Activated naive CD8-positive, alpha-beta T cell (primary cell): ENCODE measurements around the gene SLC38A8.

Source experiments
- H3K27ac Mint-ChIP-seq: one replicate; pipeline ENCODE4 v1.8.0; 2021; ENCODE audit warnings: mixed read lengths
- H3K27me3 Mint-ChIP-seq: one replicate; pipeline ENCODE4 v1.8.0; 2021; ENCODE audit warnings: mixed read lengths
- H3K36me3 Mint-ChIP-seq: one replicate; pipeline ENCODE4 v1.8.0; 2021; ENCODE audit warnings: mixed read lengths
- H3K4me1 Mint-ChIP-seq: one replicate; pipeline ENCODE4 v1.8.0; 2021; ENCODE audit warnings: low read depth, mixed read lengths
- H3K4me3 Mint-ChIP-seq: one replicate; pipeline ENCODE4 v1.8.0; 2021; ENCODE audit warnings: mild to moderate bottlenecking, mixed read lengths
- H3K9me3 Mint-ChIP-seq: one replicate; pipeline ENCODE4 v1.8.0; 2021; ENCODE audit warnings: low read depth, mixed read lengths

SLC38A8 gene

GRCh38 chr16:84047626-84048025 lies 5.0 kb upstream of the SLC38A8 start:
- H3K9me3 Mint-ChIP-seq: no peaks in the 10 kb centered on the region
- no peaks in the 10 kb centered on the region for H3K36me3 Mint-ChIP-seq
- no peak overlapping the region for H3K4me3 Mint-ChIP-seq
- H3K4me1 Mint-ChIP-seq: no peaks in the 10 kb centered on the region
- no peak overlapping the region for H3K27ac Mint-ChIP-seq
- H3K27me3 Mint-ChIP-seq: peaks cover 6% of the 10 kb centered on the region

DNA sequence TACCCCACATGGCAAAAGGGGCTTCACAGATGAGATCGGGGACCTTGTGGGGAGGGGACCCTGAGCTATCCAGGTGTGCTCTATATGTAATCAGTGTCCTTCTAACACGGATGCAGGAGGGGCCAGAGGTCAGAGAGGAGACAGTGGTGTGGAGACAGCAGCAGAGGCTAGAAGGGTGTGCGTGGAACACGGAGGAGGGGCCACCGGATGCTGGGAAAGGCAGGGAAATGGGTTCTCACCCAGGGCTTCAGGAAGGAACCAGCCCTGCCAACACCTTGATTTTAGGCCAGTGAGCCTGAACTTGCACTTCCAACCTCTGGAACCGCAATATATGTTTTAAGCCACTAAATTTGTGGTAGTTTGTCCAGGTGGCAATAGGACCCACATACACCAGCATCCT lies 4.6 kb upstream of the SLC38A8 start:
- Mint-ChIP-seq H3K27ac (peak overlapping the region; percentile 16), H3K9me3 (no peaks in the 10 kb centered on the region), H3K4me3 (no peak overlapping the region), H3K36me3 (no peaks in the 10 kb centered on the region), H3K4me1 (no peaks in the 10 kb centered on the region), H3K27me3 (peaks cover 6% of the 10 kb centered on the region)

GRCh38 chr16:84045818-84046470 lies 3.3 kb upstream of the SLC38A8 start:
- no peak overlapping the region for H3K27ac Mint-ChIP-seq
- no peaks in the 10 kb centered on the region for H3K9me3 Mint-ChIP-seq
- no peaks in the 10 kb centered on the region for H3K4me1 Mint-ChIP-seq
- peaks cover 6% of the 10 kb centered on the region for H3K27me3 Mint-ChIP-seq
- H3K4me3 Mint-ChIP-seq: no peak overlapping the region
- H3K36me3 Mint-ChIP-seq: no peaks in the 10 kb centered on the region

DNA sequence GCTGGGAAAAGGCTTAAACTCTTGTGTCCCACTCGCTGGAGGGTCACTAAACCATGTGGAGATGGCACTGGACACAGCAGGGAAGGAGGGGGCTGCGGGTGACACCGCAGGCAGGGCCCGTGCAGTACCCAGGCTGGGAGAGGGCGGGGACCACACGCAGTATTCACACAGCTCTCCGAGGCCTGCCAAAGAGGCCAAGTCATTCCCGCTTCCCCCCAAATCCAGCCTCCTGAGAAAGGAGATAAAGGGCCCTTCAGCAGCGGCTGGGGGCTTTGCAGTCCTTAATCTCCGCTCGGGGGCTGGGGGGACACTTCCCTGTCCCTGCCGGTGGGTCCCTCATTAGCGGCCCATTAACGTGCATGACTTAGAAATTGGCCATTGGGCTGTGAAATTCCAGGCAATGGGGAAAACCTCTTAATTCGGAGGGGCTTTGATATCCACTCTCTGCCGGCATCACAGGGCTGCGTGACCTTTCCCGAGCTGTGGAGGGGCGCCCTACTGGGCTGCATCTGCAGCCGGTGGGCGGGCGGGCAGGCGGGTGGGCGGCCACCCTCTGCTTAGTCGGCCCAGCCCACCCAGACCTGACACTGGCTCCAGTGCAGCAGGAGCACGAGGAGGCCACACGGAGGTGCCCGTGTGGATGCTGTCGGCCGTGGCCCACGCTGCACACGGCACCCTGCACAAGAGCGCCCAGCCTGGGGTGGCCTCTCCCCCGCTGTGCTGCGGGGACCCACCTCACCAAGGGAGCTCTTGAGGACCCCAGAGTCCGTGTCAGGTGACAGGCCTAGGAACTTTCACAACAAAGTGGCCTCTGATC lies 2.6 kb upstream of the SLC38A8 start:
- no peaks in the 10 kb centered on the region for H3K9me3 Mint-ChIP-seq
- no peaks in the 10 kb centered on the region for H3K4me1 Mint-ChIP-seq
- no peak overlapping the region for H3K4me3 Mint-ChIP-seq
- H3K27me3 Mint-ChIP-seq: peaks cover 6% of the 10 kb centered on the region
- no peak overlapping the region for H3K27ac Mint-ChIP-seq
- H3K36me3 Mint-ChIP-seq: no peaks in the 10 kb centered on the region

GRCh38 chr16:84044118-84044488 lies 1.5 kb upstream of the SLC38A8 start:
- H3K36me3 Mint-ChIP-seq: no peaks in the 10 kb centered on the region
- H3K4me3 Mint-ChIP-seq: no peak overlapping the region
- H3K9me3 Mint-ChIP-seq: no peaks in the 10 kb centered on the region
- no peaks in the 10 kb centered on the region for H3K4me1 Mint-ChIP-seq
- peaks cover 9% of the 10 kb centered on the region for H3K27me3 Mint-ChIP-seq
- H3K27ac Mint-ChIP-seq: no peak overlapping the region

DNA sequence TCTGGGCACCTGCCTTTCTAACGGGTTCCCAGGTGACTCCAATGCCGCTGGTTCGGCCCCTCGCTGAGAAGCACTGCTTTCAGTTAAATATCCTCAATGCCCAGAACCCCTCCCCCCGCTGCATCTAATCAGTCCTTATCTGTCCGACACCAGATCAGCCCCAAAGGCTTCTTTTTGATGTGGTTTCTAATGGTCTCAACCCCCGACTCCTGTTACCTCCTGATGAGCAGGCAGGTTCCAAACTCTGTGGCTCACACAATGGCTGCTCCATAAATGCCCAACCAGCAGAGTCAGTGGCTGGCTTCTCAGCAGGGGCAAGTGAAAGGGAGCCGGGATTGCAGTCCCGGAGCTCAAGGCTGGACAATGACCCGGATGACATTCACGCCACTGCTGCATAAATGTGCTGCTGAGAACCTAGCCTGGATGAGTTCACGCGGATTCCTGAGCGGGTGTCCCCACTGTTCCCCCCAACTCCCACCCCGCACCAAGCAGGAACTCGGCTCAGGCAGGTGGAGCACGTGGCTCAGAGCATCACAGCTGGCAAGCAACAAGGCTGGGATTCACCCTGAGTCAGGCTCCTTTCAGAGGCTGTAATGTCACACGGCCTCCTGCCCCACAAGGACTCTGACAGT lies 1.0 kb upstream of the SLC38A8 start:
- H3K27me3 Mint-ChIP-seq: peaks cover 9% of the 10 kb centered on the region
- no peaks in the 10 kb centered on the region for H3K36me3 Mint-ChIP-seq
- no peaks in the 10 kb centered on the region for H3K4me1 Mint-ChIP-seq
- no peak overlapping the region for H3K27ac Mint-ChIP-seq
- no peak overlapping the region for H3K4me3 Mint-ChIP-seq
- H3K9me3 Mint-ChIP-seq: no peaks in the 10 kb centered on the region

DNA sequence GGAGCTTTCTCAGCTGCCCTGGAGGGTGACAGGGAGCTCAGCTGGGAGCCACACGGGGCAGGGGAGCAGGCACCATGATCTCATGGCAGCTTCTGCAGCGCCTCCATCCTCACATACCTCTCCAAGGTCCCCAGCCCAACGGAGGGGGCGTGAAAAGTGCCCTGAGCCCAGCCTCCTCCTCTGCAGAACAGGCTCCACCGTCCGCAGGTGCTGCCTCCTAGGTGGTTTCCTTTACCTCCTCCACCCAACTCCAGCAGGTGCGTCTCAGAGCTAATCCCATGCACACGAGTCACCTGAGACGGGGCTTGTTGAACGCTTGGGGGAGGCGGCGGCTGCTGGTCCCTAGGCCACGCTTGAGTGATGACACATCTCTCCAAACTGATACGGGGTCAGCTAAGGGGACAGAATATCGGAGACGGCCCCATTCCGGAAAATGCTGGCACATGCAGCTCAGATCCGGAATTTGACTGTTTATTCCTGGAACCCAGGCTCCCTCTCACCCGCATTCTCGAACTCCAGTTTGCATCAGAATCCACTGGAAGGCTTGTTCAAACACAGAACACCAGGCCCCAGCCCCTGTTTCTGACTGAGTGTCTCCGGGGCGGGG lies 387 bp upstream of the SLC38A8 start:
- peaks cover 9% of the 10 kb centered on the region for H3K27me3 Mint-ChIP-seq
- no peak overlapping the region for H3K4me3 Mint-ChIP-seq
- H3K27ac Mint-ChIP-seq: no peak overlapping the region
- no peaks in the 10 kb centered on the region for H3K9me3 Mint-ChIP-seq
- no peaks in the 10 kb centered on the region for H3K36me3 Mint-ChIP-seq
- H3K4me1 Mint-ChIP-seq: no peaks in the 10 kb centered on the region

GRCh38 chr16:84041881-84042280 lies 714 bp downstream of the SLC38A8 start:
- no peak overlapping the region for H3K4me3 Mint-ChIP-seq
- H3K4me1 Mint-ChIP-seq: no peaks in the 10 kb centered on the region
- no peak overlapping the region for H3K27ac Mint-ChIP-seq
- peaks cover 9% of the 10 kb centered on the region for H3K27me3 Mint-ChIP-seq
- H3K9me3 Mint-ChIP-seq: no peaks in the 10 kb centered on the region
- no peaks in the 10 kb centered on the region for H3K36me3 Mint-ChIP-seq

- no peaks in the 10 kb centered on the region for H3K9me3 Mint-ChIP-seq
- H3K36me3 Mint-ChIP-seq: no peaks in the 10 kb centered on the region
- no peak overlapping the region for H3K27ac Mint-ChIP-seq
- peaks cover 9% of the 10 kb centered on the region for H3K27me3 Mint-ChIP-seq
- no peaks in the 10 kb centered on the region for H3K4me1 Mint-ChIP-seq
- H3K4me3 Mint-ChIP-seq: no peak overlapping the region
These were observed 1.5 kb downstream of the SLC38A8 start for GRCh38 chr16:84040823-84041820.

- peaks cover 9% of the 10 kb centered on the region for H3K27me3 Mint-ChIP-seq
- H3K4me3 Mint-ChIP-seq: no peak overlapping the region
- H3K27ac Mint-ChIP-seq: no peak overlapping the region
- H3K36me3 Mint-ChIP-seq: no peaks in the 10 kb centered on the region
- H3K9me3 Mint-ChIP-seq: peaks cover 3% of the 10 kb centered on the region
- H3K4me1 Mint-ChIP-seq: no peaks in the 10 kb centered on the region
These were observed 2.3 kb downstream of the SLC38A8 start for GRCh38 chr16:84040226-84040822.

DNA sequence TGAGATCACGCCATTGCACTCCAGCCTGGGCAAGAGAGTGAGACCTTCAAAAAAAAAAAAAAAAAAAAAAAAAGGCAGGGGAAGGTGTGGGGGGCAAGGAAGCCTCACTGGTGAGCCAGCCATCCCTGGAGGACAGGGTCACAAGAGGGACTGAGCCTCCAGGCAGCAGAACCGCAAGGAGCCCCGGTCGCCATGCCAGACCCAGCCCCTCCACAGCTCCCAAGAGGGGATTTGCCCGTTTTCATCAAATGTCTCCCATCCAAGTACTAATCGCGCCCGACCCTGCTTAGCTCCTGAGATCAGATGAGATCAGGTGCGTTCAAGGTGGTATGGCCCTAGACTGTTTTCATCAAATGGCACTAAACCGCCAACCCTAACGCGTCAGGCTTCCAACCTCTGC lies 2.9 kb downstream of the SLC38A8 start:
- Mint-ChIP-seq H3K27ac (no peak overlapping the region), H3K9me3 (peaks cover 3% of the 10 kb centered on the region), H3K36me3 (no peaks in the 10 kb centered on the region), H3K4me3 (no peak overlapping the region), H3K4me1 (no peaks in the 10 kb centered on the region), H3K27me3 (peaks cover 9% of the 10 kb centered on the region)

GRCh38 chr16:84038469-84038868 lies 4.1 kb downstream of the SLC38A8 start:
- Mint-ChIP-seq H3K27me3 (peaks cover 3% of the 10 kb centered on the region), H3K4me1 (no peaks in the 10 kb centered on the region), H3K36me3 (no peaks in the 10 kb centered on the region), H3K27ac (no peak overlapping the region), H3K4me3 (no peak overlapping the region), H3K9me3 (peaks cover 3% of the 10 kb centered on the region)

DNA sequence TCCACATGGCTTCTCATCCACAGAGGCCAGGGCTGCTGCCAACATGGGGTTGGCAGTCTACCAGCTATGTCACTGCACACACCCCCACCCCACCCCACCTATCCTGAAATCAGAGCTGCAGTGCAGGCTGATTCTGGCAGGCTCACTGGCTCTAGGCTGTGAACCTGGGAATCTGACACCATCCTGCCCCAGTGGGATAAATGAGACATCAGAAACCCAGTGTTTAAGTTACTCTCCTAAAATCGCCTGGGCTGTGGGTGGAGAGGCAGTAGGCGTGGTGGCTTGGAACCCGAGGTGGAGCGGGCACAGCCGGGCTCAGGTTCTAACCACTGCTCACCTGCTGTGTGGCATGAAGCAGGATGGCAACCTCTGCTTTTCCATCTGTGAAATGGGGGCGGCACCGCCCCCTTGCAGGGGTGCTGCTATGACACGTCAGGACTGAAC lies 5.6 kb downstream of the SLC38A8 start:
- H3K9me3 Mint-ChIP-seq: peaks cover 3% of the 10 kb centered on the region
- no peak overlapping the region for H3K27ac Mint-ChIP-seq
- no peaks in the 10 kb centered on the region for H3K4me1 Mint-ChIP-seq
- no peaks in the 10 kb centered on the region for H3K36me3 Mint-ChIP-seq
- H3K27me3 Mint-ChIP-seq: peaks cover 3% of the 10 kb centered on the region
- no peak overlapping the region for H3K4me3 Mint-ChIP-seq

DNA sequence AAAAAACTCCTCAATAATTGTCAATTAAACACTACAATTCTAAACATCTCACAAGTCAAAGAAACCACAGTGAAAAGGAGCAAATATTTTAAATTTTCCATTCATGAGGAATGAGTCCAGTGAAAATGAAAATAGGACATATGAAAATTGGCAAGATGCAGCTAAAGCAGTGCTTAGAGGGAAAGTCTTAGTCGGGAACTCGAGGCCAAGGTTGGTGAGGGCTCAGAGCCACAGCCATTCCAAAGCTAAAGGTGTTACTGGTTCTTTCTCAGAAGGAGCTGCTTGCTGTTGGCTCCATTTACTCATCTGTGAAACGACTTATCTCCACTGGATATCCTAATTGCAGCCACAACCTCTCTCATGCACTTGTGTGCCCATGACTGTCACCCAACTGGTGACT lies 6.5 kb downstream of the SLC38A8 start:
- no peaks in the 10 kb centered on the region for H3K36me3 Mint-ChIP-seq
- peaks cover 3% of the 10 kb centered on the region for H3K9me3 Mint-ChIP-seq
- H3K4me3 Mint-ChIP-seq: no peak overlapping the region
- H3K4me1 Mint-ChIP-seq: no peaks in the 10 kb centered on the region
- peaks cover 5% of the 10 kb centered on the region for H3K27me3 Mint-ChIP-seq
- no peak overlapping the region for H3K27ac Mint-ChIP-seq
